GM23338 (cell line): ENCODE data around the gene RO60. TPM values are rescaled to one million over a fixed set of nuclear protein-coding genes. Genes with fewer than 3 reads are reported as not detected.

Experiments
- ATAC-seq: fragments of 200-7000 bp; cut with Tn5 transposase; 3 replicates; pipeline ENCODE4 v1.9.1; 2020
- DNase-seq: peaks from one replicate; pipeline ENCODE4 v3.0.0-alpha.2; 2015; ENCODE audit warnings: low spot score
- H2AFZ ChIP-seq: fragments of 200-600 bp; sonication (generic); 2 replicates; pipeline ENCODE4 v1.8.0; 2016; ENCODE audit warnings: antibody characterized with exemption, mild to moderate bottlenecking, moderate library complexity
- H3F3A ChIP-seq: fragments of 200-600 bp; sonication (generic); replicated peaks from 2 replicates; pipeline ENCODE4 v1.8.0; 2017; ENCODE audit warnings: antibody characterized with exemption, mixed run types, low read depth
- H3K27ac ChIP-seq: fragments of 200-600 bp; sonication (generic); 2 replicates; pipeline ENCODE4 v1.6.1; 2016; ENCODE audit warnings: low read depth
- H3K27me3 ChIP-seq: fragments of 200-600 bp; sonication (generic); 2 replicates; pipeline ENCODE4 v1.8.0; 2016; ENCODE audit warnings: mild to moderate bottlenecking, mixed run types, moderate library complexity; ENCODE audit not compliant: insufficient read depth
- H3K36me3 ChIP-seq: fragments of 200-600 bp; sonication (generic); 2 replicates; pipeline ENCODE4 v1.8.0; 2016; ENCODE audit warnings: mild to moderate bottlenecking; ENCODE audit not compliant: insufficient read depth
- H3K4me1 ChIP-seq: fragments of 200-600 bp; sonication (generic); 2 replicates; pipeline ENCODE4 v1.8.0; 2016; ENCODE audit warnings: mild to moderate bottlenecking, moderate library complexity; ENCODE audit not compliant: insufficient read depth
- H3K4me2 ChIP-seq: fragments of 200-600 bp; sonication (generic); 2 replicates; pipeline ENCODE4 v1.7.1; 2017; ENCODE audit warnings: mixed run types
- H3K4me3 ChIP-seq: fragments of 200-600 bp; sonication (generic); 2 replicates; pipeline ENCODE4 v1.6.1; 2016; ENCODE audit warnings: mixed run types
- H3K79me2 ChIP-seq: fragments of 200-600 bp; sonication (generic); replicated peaks from 2 replicates; pipeline ENCODE4 v1.8.0; 2017; ENCODE audit warnings: mild to moderate bottlenecking; ENCODE audit not compliant: insufficient read depth
- H3K9me2 ChIP-seq: fragments of 200-600 bp; sonication (generic); 2 replicates; pipeline ENCODE4 v1.8.0; 2017; ENCODE audit not compliant: insufficient read depth
- H4K20me1 ChIP-seq: fragments of 200-600 bp; sonication (generic); replicated peaks from 2 replicates; pipeline ENCODE4 v1.8.0; 2017; ENCODE audit warnings: mild to moderate bottlenecking; ENCODE audit not compliant: insufficient read depth
- H3K27ac Mint-ChIP-seq: 2 replicates; pipeline ENCODE4 v1.8.0; 2020; ENCODE audit warnings: inconsistent platforms, mild to moderate bottlenecking, moderate library complexity, mixed read lengths
- H3K27me3 Mint-ChIP-seq: 3 replicates; pipeline ENCODE4 v1.8.0; 2022; ENCODE audit warnings: low read depth, mild to moderate bottlenecking, moderate library complexity, mixed read lengths, inconsistent platforms; ENCODE audit not compliant: insufficient read depth, poor library complexity
- H3K36me3 Mint-ChIP-seq: 3 replicates; pipeline ENCODE4 v1.8.0; 2021; ENCODE audit warnings: low read depth, mild to moderate bottlenecking, inconsistent platforms, moderate library complexity, mixed read lengths
- H3K4me1 Mint-ChIP-seq: 3 replicates; pipeline ENCODE4 v1.8.0; 2020; ENCODE audit warnings: mild to moderate bottlenecking, inconsistent platforms, mixed read lengths
- H3K4me3 Mint-ChIP-seq: 3 replicates; pipeline ENCODE4 v1.8.0; 2021; ENCODE audit warnings: moderate library complexity, mild to moderate bottlenecking, inconsistent platforms, mixed read lengths
- H3K9me3 Mint-ChIP-seq: 3 replicates; pipeline ENCODE4 v1.8.0; 2020; ENCODE audit warnings: moderate library complexity, mild to moderate bottlenecking, inconsistent platforms, mixed read lengths
- CREB1 ChIP-seq: fragments of 250-450 bp; sonication (Bioruptor Pico); IDR thresholded peaks from 2 replicates; pipeline ENCODE4 v1.5.0; 2020; ENCODE audit warnings: low read depth, mild to moderate bottlenecking, moderate library complexity
- CTCF ChIP-seq, 2 experiments: fragments of 200-600 bp in 1 of 2; sonication (generic) in 1 of 2; conservative IDR thresholded peaks; 2 replicates each; pipeline versions ENCODE4 v1.5.1 to v1.6.1; 2016 to 2017; ENCODE audit warnings: antibody characterized with exemption in 2 of 2, low read depth in 2 of 2, mild to moderate bottlenecking in 2 of 2, moderate library complexity in 1 of 2
- ETS1 ChIP-seq: IDR thresholded peaks from 2 replicates; pipeline ENCODE4 v1.6.1; 2016; ENCODE audit warnings: antibody characterized with exemption
- EZH2 ChIP-seq: fragments of 200-600 bp; sonication (generic); IDR thresholded peaks from one replicate; pipeline ENCODE4 v1.8.0; 2017; ENCODE audit warnings: antibody characterized with exemption, mild to moderate bottlenecking, low read depth; ENCODE audit not compliant: unreplicated experiment
- JUNB ChIP-seq: IDR thresholded peaks from one replicate; pipeline ENCODE4 v1.6.1; 2016; ENCODE audit warnings: antibody characterized with exemption; ENCODE audit not compliant: unreplicated experiment
- NANOG ChIP-seq: IDR thresholded peaks from 2 replicates; pipeline ENCODE4 v1.6.1; 2016; ENCODE audit warnings: antibody characterized with exemption, borderline replicate concordance
- REST ChIP-seq: IDR thresholded peaks from one replicate; pipeline ENCODE4 v1.6.1; 2018; ENCODE audit warnings: antibody characterized with exemption; ENCODE audit not compliant: unreplicated experiment
- STAT1 ChIP-seq: IDR thresholded peaks from one replicate; pipeline ENCODE4 v1.6.1; 2016; ENCODE audit warnings: antibody characterized with exemption; ENCODE audit not compliant: unreplicated experiment
- ZNF114 ChIP-seq: fragments of 250-450 bp; sonication (Bioruptor Pico); IDR thresholded peaks from 2 replicates; pipeline ENCODE4 v1.5.0; 2020; ENCODE audit warnings: mild to moderate bottlenecking, moderate library complexity
- ZNF331 ChIP-seq: fragments of 250-450 bp; sonication (Bioruptor Pico); IDR thresholded peaks from 2 replicates; pipeline ENCODE4 v1.5.0; 2020; ENCODE audit warnings: low read depth, mild to moderate bottlenecking, moderate library complexity
- ZNF462 ChIP-seq: fragments of 250-450 bp; sonication (Bioruptor Pico); IDR thresholded peaks from 2 replicates; pipeline ENCODE4 v1.5.0; 2020; ENCODE audit warnings: mild to moderate bottlenecking, moderate library complexity
- polyA plus RNA-seq: library from polyadenylated mRNA; unstranded; fragments of >200 nt; fragmentation: Nextera tagmentation; extraction: Ambion mirVana; gene quantifications from 2 replicates; pipeline ENCODE4 v1.2.1, GENCODE V29; 2016
- total RNA-seq: library from RNA; depleted of rRNA; stranded (reverse); fragments of >200 nt; shearing (Covaris generic); gene quantifications from 2 replicates; pipeline ENCODE4 v1.2.3, GENCODE V29; 2014

The RO60 gene
- total and polyA plus RNA-seq, 2 experiments from 2014 or later, result 103 to 130 TPM

DNA sequence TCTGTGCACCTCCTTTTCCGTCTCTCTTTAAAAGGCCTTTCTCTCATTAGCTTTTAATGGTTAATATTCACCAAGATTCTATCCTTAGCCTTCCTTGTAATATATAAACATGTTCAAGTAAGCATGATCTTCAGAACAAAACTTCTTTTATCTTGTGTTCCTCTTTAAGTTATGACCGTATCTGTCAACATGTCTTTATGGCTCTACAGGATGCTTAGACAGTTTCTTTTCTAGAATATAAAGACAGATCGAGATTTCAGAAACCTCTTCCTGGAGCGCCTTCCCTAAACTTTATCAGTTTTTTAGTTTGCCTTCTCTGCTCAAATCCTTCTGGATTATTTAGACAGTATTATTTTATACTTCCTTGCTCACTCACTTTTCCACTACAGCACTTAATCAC lies 7.2 kb downstream of the RO60 start (continued):
- TF ChIP-seq REST, result no peak
- TF ChIP-seq NANOG, result no peak
- TF ChIP-seq ZNF114, result no peak
- TF ChIP-seq EZH2, result no peak
- TF ChIP-seq ZNF331 (CRISPR knock-in tag), result no peak
- no peak for TF ChIP-seq STAT1

DNA sequence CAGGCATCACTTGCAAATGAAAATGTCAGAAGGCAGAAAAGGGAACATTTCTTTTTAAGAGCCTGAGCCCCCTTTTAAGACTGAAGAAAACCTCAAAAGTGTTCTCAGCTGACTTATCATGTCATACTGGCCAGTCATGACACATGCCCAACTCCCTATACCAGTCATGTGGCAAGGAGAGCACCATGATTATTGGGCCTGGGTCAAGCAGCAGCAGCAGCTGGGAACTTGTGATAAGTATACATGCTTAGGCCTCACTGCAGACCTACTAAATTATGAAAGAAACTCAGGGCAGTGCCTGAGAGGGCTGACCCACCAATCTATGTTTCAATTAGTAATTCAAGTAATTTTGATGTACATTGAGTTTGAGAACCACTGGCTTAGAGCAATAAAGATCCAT lies 8.6 kb downstream of the RO60 start:
- H3K4me2 ChIP-seq, result no peak overlapping the region
- H3K36me3 ChIP-seq, result no peaks in the 10 kb centered on the region
- Mint-ChIP-seq H3K9me3 (no peaks in the 10 kb centered on the region), H3K27me3 (no peaks in the 10 kb centered on the region), H3K36me3 (peaks cover 5% of the 10 kb centered on the region; the same call in 2 of the 3 replicates), H3K4me1 (peaks cover 20% of the 10 kb centered on the region), H3K4me3 (no peak overlapping the region), H3K27ac (no peak overlapping the region)
- no peak overlapping the region for H3K27ac ChIP-seq
- H4K20me1 ChIP-seq, result peaks cover 17% of the 10 kb centered on the region; the same call in 1 of the 2 replicates
- H3K4me3 ChIP-seq, result no peak overlapping the region
- H3K9me2 ChIP-seq, result no peaks in the 10 kb centered on the region
- H3K27me3 ChIP-seq, result no peaks in the 10 kb centered on the region
- no peaks in the 10 kb centered on the region for H3F3A ChIP-seq
- H2AFZ ChIP-seq, result no peak overlapping the region
- H3K4me1 ChIP-seq, result 0 out of 2 replicates have a peak, but pooled peaks cover 17% of the 10 kb centered on the region
- H3K79me2 ChIP-seq, result peaks cover 84% of the 10 kb centered on the region
- ATAC-seq (no peak), DNase-seq (no peak)
- TF ChIP-seq ZNF331 (CRISPR knock-in tag), result no peak
- no peak for TF ChIP-seq ZNF114
- no peak for TF ChIP-seq JUNB
- TF ChIP-seq ETS1, result no peak
- no peak for TF ChIP-seq NANOG
- TF ChIP-seq CREB1 (CRISPR knock-in tag), result no peak
- no peak for TF ChIP-seq ZNF462 (CRISPR knock-in tag)
- no peak for TF ChIP-seq EZH2
- no peak for TF ChIP-seq CTCF (conservative IDR thresholded peaks at IDR 0.05; ENCODE audit: low read depth in 2 of 2)
